IMR-90 (cell line): Measurements from ENCODE around the gene CSNK1D. TPM values are rescaled to one million over a fixed set of nuclear protein-coding genes. Genes with fewer than 3 reads are reported as not detected.

Experiments used
- ATAC-seq: fragments of 200-7000 bp; cut with Tn5 transposase; 2 replicates; pipeline ENCODE4 v1.9.1; 2020; ENCODE audit warnings: low read depth, mild to moderate bottlenecking, moderate library complexity
- BruUV-seq: library from RNA; stranded (reverse); fragments of 400-500 nt; replicated peaks from 2 replicates; lab custom pipeline; 2021; lab: Mats Ljungman, UMichigan
- CTCF ChIA-PET: fragments of 300-600 bp; formaldehyde crosslinking; extraction: SDS; loops from one replicate; lab custom pipeline; 2021; ENCODE audit warnings: antibody characterized with exemption; lab: Yijun Ruan, JAX
- POLR2A ChIA-PET: fragments of 300-600 bp; sonication (Branson Sonifier 250); formaldehyde crosslinking; loops from one replicate; lab custom pipeline; 2022; ENCODE audit warnings: antibody characterized with exemption; ENCODE audit not compliant: unreplicated experiment; lab: Charles Lee
- DNase-seq: peaks from one replicate; pipeline ENCODE4 v3.0.0; 2013
- H2AFZ ChIP-seq: replicated peaks from 2 replicates; pipeline ENCODE3; 2013; ENCODE audit warnings: low read length, mild to moderate bottlenecking; ENCODE audit not compliant: poor library complexity
- H2AK5ac ChIP-seq: 2 replicates; pipeline ENCODE4 v1.6.1; 2013; ENCODE audit warnings: low read depth, low read length, inconsistent platforms
- H2AK9ac ChIP-seq: replicated peaks from 2 replicates; pipeline ENCODE3; 2013; ENCODE audit warnings: mild to moderate bottlenecking, low read depth, low read length, moderate library complexity; ENCODE audit not compliant: poor library complexity
- H2BK120ac ChIP-seq: 2 replicates; pipeline ENCODE4 v1.6.1; 2013; ENCODE audit warnings: low read depth, low read length, inconsistent platforms
- H2BK15ac ChIP-seq: 3 replicates; pipeline ENCODE4 v1.6.1; 2013; ENCODE audit warnings: low read depth, low read length, inconsistent platforms
- H2BK20ac ChIP-seq: 2 replicates; pipeline ENCODE4 v1.6.1; 2013; ENCODE audit warnings: low read depth, mild to moderate bottlenecking, inconsistent platforms, low read length, moderate library complexity
- H2BK5ac ChIP-seq: 2 replicates; pipeline ENCODE4 v1.6.1; 2013; ENCODE audit warnings: mild to moderate bottlenecking, low read depth, low read length, inconsistent platforms; ENCODE audit not compliant: poor library complexity, severe bottlenecking
- H3K14ac ChIP-seq: replicated peaks from 2 replicates; pipeline ENCODE4 v1.6.1; 2013; ENCODE audit warnings: low read depth, low read length, inconsistent platforms
- H3K18ac ChIP-seq: 2 replicates; pipeline ENCODE4 v1.6.1; 2013; ENCODE audit warnings: low read depth, low read length, control low read depth
- H3K23ac ChIP-seq: 2 replicates; pipeline ENCODE4 v1.6.1; 2013; ENCODE audit warnings: low read depth, low read length, inconsistent platforms
- H3K27ac ChIP-seq: 2 replicates; pipeline ENCODE4 v1.5.1; 2013; ENCODE audit warnings: mild to moderate bottlenecking, control low read depth, low read length; ENCODE audit not compliant: insufficient read depth
- H3K27me3 ChIP-seq: 2 replicates; pipeline ENCODE4 v1.6.1; 2013; ENCODE audit warnings: low read length; ENCODE audit not compliant: control insufficient read depth, insufficient read depth
- H3K36me3 ChIP-seq: 2 replicates; pipeline ENCODE4 v1.6.1; 2013; ENCODE audit warnings: low read length, mixed read lengths; ENCODE audit not compliant: control insufficient read depth, insufficient read depth
- H3K4ac ChIP-seq: 2 replicates; pipeline ENCODE4 v1.6.1; 2013; ENCODE audit warnings: low read depth, low read length, inconsistent platforms
- H3K4me1 ChIP-seq: 2 replicates; pipeline ENCODE4 v1.6.1; 2013; ENCODE audit warnings: low read length, mixed read lengths; ENCODE audit not compliant: control insufficient read depth, insufficient read depth
- H3K4me2 ChIP-seq: 2 replicates; pipeline ENCODE4 v1.6.1; 2013; ENCODE audit warnings: low read depth, mild to moderate bottlenecking, control low read depth, low read length, moderate library complexity
- H3K4me3 ChIP-seq: 2 replicates; pipeline ENCODE4 v1.5.1; 2013; ENCODE audit warnings: low read depth, mild to moderate bottlenecking, control low read depth, low read length, moderate library complexity; ENCODE audit not compliant: insufficient read depth
- H3K56ac ChIP-seq: 2 replicates; pipeline ENCODE4 v1.6.1; 2013; ENCODE audit warnings: low read length, inconsistent platforms; ENCODE audit not compliant: insufficient read depth; ENCODE audit errors: extremely low read depth
- H3K79me1 ChIP-seq, 2 experiments: 2 replicates each; pipeline ENCODE4 v1.6.1; 2013; ENCODE audit warnings: low read length in 2 of 2, inconsistent platforms in 1 of 2, low read depth in 1 of 2
- H3K9ac ChIP-seq: 2 replicates; pipeline ENCODE4 v1.6.1; 2013; ENCODE audit warnings: low read depth, low read length, control low read depth
- H3K9me1 ChIP-seq: 2 replicates; pipeline ENCODE4 v1.6.1; 2013; ENCODE audit warnings: low read length, inconsistent platforms; ENCODE audit not compliant: insufficient read depth
- H3K9me3 ChIP-seq: 2 replicates; pipeline ENCODE4 v1.6.1; 2013; ENCODE audit warnings: low read length; ENCODE audit not compliant: control insufficient read depth, insufficient read depth
- H4K20me1 ChIP-seq: 2 replicates; pipeline ENCODE4 v1.6.1; 2013; ENCODE audit warnings: low read length, inconsistent platforms; ENCODE audit not compliant: insufficient read depth
- H4K5ac ChIP-seq: 2 replicates; pipeline ENCODE4 v1.6.1; 2013; ENCODE audit warnings: mild to moderate bottlenecking, low read depth, low read length, control low read depth
- H4K8ac ChIP-seq, 2 experiments: 2 replicates each; pipeline ENCODE4 v1.6.1; 2013; ENCODE audit warnings: low read depth in 2 of 2, low read length in 2 of 2, control low read depth in 1 of 2, inconsistent platforms in 1 of 2
- H4K91ac ChIP-seq: 2 replicates; pipeline ENCODE4 v1.6.1; 2013; ENCODE audit warnings: low read depth, low read length, inconsistent platforms; ENCODE audit not compliant: insufficient read depth
- MXI1 ChIP-seq: IDR thresholded peaks from 2 replicates; pipeline ENCODE4 v1.6.1; 2012; ENCODE audit warnings: low read depth, mild to moderate bottlenecking, low read length, moderate library complexity, borderline replicate concordance
- WGBS, 2 experiments: methylation state at CpG; one replicate each; pipeline versions ENCODE4 v1.1.5 to v1.1.7; 2013; ENCODE audit warnings: missing lambda C conversion rate in 2 of 2; ENCODE audit not compliant: insufficient read length in 1 of 2; ENCODE audit errors: extremely low coverage in 2 of 2; 5-methylcytosine and 5-hydroxymethylcytosine counted together
- dilution Hi-C: fragments of 300-500 bp; cut with HindIII; formaldehyde crosslinking; loops from one replicate; pipeline ENCODE4 v1.14.3; 2018; ENCODE audit warnings: low sequenced_read_pairs; ENCODE audit not compliant: unreplicated experiment
- in situ Hi-C: fragments of 300-500 bp; cut with MboI; formaldehyde crosslinking; loops from 3 replicates; pipeline ENCODE4 v1.14.3; 2019; ENCODE audit warnings: low sequenced_read_pairs, inconsistent platforms, mixed read lengths
- intact Hi-C: fragments of 100-400 bp; cut with micrococcal nuclease; formaldehyde crosslinking; loops from 2 replicates; pipeline ENCODE4 v1.10.0; 2022
- polyA plus RNA-seq, 3 experiments: library from polyadenylated mRNA; depleted of rRNA; stranded (reverse); fragments of >200 nt; gene quantifications; 2 replicates each; pipeline ENCODE4 v1.2.3, GENCODE V29; 2012; ENCODE audit warnings: low replicate concordance in 1 of 3
- total RNA-seq: library from RNA; depleted of rRNA; stranded (reverse); fragments of >200 nt; gene quantifications from 2 replicates; pipeline ENCODE4 v1.2.3, GENCODE V29; 2012

The CSNK1D gene
- total and polyA plus RNA-seq, 2 of the 4 experiments (the other 2 are of a cell fraction) = 47.1 to 186 TPM

- Histone ChIP-seq H3K14ac (no peak overlapping the region), H3K27ac (peak overlapping the region; percentile 25; the same call in 1 of the 2 replicates), H3K9me3 (no peaks in the 10 kb centered on the region), H4K8ac (no peak overlapping the region), H3K4me3 (no peak overlapping the region), H4K91ac (no peak overlapping the region), H4K5ac (no peak overlapping the region), H3K27me3 (no peaks in the 10 kb centered on the region), H3K9me1 (peaks cover 5% of the 10 kb centered on the region; the same call in 1 of the 2 replicates), H3K23ac (no peak overlapping the region), H3K18ac (no peak overlapping the region), H3K4me2 (no peak overlapping the region), H2AK9ac (peak overlapping the region; percentile 14), H3K56ac (no peak overlapping the region), H3K9ac (no peak overlapping the region), H2AFZ (peak overlapping the region; percentile 44), H4K20me1 (peaks cover 100% of the 10 kb centered on the region), H3K79me1 (peaks cover 15 to 85% of the 10 kb centered on the region in 2 experiments; a peak in 3 of 4 replicates), H3K36me3 (peaks cover 75% of the 10 kb centered on the region), H3K4me1 (peaks cover 50% of the 10 kb centered on the region), H2BK120ac (no peak overlapping the region), H2AK5ac (no peak overlapping the region), H2BK5ac (no peak overlapping the region), H3K4ac (no peak overlapping the region), H2BK20ac (no peak overlapping the region), H2BK15ac (no peak overlapping the region)
- in situ Hi-C loops (no loop called here), dilution Hi-C loops (no loop called here), intact Hi-C loops (loop anchor here (5.0 kb wide), 3 partner anchors 33 to 172 kb away; no protein-coding TSS in a partner anchor)
- CTCF ChIA-PET = no interaction called here
- no peak for TF ChIP-seq MXI1
- no peak for DNase-seq
- POLR2A ChIA-PET = no interaction called here
- no TSS peak for BruUV-seq
- 93% methylated on average over 17 of the region's 22 CpGs; no CpG with 5 or more reads in 1 of the 2 experiments for WGBS, 2 experiments
- ATAC-seq = no peak
These were observed 33.5 kb downstream of the CSNK1D start for GRCh38 chr17:82239926-82240505.
